ENCODE results near the gene TTC7B. TPM values are rescaled to one million over a fixed set of nuclear protein-coding genes. Genes with fewer than 3 reads are reported as not detected.

The TTC7B gene
- total and polyA plus RNA-seq, 9 of the 15 experiments (the other 6 are each of a cell fraction or from before 2014, with no cell fraction given), result 2.2 to 77.2 (median 36.7) TPM

DNA sequence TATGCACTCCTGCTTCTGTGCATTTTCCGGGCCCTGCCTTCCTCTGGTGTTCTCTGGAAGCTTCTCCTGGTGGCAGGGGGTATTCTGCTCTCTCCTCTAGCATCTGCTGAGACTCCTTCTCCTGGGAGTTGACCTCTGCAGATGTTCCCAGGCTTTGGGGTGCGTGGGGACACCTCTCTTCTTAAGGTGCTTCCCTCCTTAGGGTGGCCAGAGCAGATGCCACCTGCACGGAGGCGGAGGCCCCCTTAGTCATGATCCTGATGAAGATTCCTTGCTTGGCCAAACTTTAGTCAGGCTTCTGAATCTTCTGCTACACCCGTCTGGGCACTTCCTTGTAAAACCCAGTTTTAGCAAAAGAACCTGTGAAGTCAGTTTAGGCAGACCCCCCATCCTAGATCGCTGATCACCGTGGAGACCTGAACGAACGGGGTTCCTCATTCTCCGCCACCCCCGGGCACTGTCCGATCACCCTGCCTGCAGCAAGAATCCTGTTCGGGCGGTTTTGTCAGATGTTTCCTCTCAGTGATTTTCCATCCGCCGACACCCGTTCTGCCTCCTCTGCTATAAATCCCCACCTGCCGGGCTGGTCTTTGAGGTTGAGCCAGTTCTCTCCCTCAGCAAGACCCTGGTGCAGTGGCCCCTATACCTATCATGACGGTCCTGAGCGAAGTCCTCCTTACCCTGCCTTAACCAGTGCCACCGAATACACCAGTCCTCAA lies 307.5 kb downstream of the TTC7B start (continued):
- TF ChIP-seq, protein P1, sequence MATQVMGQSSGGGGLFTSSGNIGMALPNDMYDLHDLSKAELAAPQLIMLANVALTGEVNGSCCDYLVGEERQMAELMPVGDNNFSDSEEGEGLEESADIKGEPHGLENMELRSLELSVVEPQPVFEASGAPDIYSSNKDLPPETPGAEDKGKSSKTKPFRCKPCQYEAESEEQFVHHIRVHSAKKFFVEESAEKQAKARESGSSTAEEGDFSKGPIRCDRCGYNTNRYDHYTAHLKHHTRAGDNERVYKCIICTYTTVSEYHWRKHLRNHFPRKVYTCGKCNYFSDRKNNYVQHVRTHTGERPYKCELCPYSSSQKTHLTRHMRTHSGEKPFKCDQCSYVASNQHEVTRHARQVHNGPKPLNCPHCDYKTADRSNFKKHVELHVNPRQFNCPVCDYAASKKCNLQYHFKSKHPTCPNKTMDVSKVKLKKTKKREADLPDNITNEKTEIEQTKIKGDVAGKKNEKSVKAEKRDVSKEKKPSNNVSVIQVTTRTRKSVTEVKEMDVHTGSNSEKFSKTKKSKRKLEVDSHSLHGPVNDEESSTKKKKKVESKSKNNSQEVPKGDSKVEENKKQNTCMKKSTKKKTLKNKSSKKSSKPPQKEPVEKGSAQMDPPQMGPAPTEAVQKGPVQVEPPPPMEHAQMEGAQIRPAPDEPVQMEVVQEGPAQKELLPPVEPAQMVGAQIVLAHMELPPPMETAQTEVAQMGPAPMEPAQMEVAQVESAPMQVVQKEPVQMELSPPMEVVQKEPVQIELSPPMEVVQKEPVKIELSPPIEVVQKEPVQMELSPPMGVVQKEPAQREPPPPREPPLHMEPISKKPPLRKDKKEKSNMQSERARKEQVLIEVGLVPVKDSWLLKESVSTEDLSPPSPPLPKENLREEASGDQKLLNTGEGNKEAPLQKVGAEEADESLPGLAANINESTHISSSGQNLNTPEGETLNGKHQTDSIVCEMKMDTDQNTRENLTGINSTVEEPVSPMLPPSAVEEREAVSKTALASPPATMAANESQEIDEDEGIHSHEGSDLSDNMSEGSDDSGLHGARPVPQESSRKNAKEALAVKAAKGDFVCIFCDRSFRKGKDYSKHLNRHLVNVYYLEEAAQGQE (IDR thresholded peaks at IDR 0.05; ENCODE audit: borderline replicate concordance), result no peak
- TF ChIP-seq, protein P1 (CRISPR knock-in tag; IDR thresholded peaks at IDR 0.05; ENCODE audit: low read depth), result no peak
- TF ChIP-seq, protein P2, sequence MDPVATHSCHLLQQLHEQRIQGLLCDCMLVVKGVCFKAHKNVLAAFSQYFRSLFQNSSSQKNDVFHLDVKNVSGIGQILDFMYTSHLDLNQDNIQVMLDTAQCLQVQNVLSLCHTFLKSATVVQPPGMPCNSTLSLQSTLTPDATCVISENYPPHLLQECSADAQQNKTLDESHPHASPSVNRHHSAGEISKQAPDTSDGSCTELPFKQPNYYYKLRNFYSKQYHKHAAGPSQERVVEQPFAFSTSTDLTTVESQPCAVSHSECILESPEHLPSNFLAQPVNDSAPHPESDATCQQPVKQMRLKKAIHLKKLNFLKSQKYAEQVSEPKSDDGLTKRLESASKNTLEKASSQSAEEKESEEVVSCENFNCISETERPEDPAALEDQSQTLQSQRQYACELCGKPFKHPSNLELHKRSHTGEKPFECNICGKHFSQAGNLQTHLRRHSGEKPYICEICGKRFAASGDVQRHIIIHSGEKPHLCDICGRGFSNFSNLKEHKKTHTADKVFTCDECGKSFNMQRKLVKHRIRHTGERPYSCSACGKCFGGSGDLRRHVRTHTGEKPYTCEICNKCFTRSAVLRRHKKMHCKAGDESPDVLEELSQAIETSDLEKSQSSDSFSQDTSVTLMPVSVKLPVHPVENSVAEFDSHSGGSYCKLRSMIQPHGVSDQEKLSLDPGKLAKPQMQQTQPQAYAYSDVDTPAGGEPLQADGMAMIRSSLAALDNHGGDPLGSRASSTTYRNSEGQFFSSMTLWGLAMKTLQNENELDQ (CRISPR knock-in tag; IDR thresholded peaks at IDR 0.05; ENCODE audit: borderline replicate concordance), result no peak
- TF ChIP-seq NBN (IDR thresholded peaks at IDR 0.05; ENCODE audit: low read depth) (no peak), L3MBTL2 (IDR thresholded peaks at IDR 0.05) (no peak), ETV5 (CRISPR knock-in tag; IDR thresholded peaks at IDR 0.05; ENCODE audit: low read depth) (no peak), SRSF7 (optimal IDR thresholded peaks at IDR 0.05; ENCODE audit: low read depth, low read length) (no peak)
- TF ChIP-seq, protein P3, sequence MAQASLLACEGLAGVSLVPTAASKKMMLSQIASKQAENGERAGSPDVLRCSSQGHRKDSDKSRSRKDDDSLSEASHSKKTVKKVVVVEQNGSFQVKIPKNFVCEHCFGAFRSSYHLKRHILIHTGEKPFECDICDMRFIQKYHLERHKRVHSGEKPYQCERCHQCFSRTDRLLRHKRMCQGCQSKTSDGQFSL (CRISPR knock-in tag; IDR thresholded peaks at IDR 0.05), result no peak
- TF ChIP-seq, protein P3 (tag; IDR thresholded peaks at IDR 0.05), result no peak
- TF ChIP-seq, protein P4, sequence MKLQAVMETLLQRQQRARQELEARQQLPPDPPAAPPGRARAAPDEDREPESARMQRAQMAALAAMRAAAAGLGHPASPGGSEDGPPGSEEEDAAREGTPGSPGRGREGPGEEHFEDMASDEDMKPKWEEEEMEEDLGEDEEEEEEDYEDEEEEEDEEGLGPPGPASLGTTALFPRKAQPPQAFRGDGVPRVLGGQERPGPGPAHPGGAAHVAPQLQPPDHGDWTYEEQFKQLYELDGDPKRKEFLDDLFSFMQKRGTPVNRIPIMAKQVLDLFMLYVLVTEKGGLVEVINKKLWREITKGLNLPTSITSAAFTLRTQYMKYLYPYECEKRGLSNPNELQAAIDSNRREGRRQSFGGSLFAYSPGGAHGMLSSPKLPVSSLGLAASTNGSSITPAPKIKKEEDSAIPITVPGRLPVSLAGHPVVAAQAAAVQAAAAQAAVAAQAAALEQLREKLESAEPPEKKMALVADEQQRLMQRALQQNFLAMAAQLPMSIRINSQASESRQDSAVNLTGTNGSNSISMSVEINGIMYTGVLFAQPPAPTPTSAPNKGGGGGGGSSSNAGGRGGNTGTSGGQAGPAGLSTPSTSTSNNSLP (IDR thresholded peaks at IDR 0.05; ENCODE audit: borderline replicate concordance, low read depth, low read length), result no peak
- TF ChIP-seq, protein P5, sequence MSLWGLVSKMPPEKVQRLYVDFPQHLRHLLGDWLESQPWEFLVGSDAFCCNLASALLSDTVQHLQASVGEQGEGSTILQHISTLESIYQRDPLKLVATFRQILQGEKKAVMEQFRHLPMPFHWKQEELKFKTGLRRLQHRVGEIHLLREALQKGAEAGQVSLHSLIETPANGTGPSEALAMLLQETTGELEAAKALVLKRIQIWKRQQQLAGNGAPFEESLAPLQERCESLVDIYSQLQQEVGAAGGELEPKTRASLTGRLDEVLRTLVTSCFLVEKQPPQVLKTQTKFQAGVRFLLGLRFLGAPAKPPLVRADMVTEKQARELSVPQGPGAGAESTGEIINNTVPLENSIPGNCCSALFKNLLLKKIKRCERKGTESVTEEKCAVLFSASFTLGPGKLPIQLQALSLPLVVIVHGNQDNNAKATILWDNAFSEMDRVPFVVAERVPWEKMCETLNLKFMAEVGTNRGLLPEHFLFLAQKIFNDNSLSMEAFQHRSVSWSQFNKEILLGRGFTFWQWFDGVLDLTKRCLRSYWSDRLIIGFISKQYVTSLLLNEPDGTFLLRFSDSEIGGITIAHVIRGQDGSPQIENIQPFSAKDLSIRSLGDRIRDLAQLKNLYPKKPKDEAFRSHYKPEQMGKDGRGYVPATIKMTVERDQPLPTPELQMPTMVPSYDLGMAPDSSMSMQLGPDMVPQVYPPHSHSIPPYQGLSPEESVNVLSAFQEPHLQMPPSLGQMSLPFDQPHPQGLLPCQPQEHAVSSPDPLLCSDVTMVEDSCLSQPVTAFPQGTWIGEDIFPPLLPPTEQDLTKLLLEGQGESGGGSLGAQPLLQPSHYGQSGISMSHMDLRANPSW (CRISPR knock-in tag; IDR thresholded peaks at IDR 0.05), result no peak

All from K562 (cell line).